Left renal cortex interstitium (tissue), 4 donors: Measurements from ENCODE around the gene TRIM66. TPM values are rescaled to one million over a fixed set of nuclear protein-coding genes. Genes with fewer than 3 reads are reported as not detected.

Experiments
- DNase-seq, 4 donors: peaks; one replicate each; pipeline ENCODE4 v3.0.0-alpha.2; 2013; ENCODE audit warnings: low read depth in 4 of 4, low spot score in 2 of 4, missing footprints in 1 of 4
- polyA plus RNA-seq, 4 donors: library from polyadenylated mRNA; unstranded; fragments of 120-200 nt; gene quantifications; one replicate each; pipeline ENCODE4 v1.2.1, GENCODE V29; 2013; ENCODE audit not compliant: insufficient read length in 4 of 4

TRIM66 gene
- polyA plus RNA-seq, 4 donors: 2.9 to 13.1 (median 8.6) TPM

DNA sequence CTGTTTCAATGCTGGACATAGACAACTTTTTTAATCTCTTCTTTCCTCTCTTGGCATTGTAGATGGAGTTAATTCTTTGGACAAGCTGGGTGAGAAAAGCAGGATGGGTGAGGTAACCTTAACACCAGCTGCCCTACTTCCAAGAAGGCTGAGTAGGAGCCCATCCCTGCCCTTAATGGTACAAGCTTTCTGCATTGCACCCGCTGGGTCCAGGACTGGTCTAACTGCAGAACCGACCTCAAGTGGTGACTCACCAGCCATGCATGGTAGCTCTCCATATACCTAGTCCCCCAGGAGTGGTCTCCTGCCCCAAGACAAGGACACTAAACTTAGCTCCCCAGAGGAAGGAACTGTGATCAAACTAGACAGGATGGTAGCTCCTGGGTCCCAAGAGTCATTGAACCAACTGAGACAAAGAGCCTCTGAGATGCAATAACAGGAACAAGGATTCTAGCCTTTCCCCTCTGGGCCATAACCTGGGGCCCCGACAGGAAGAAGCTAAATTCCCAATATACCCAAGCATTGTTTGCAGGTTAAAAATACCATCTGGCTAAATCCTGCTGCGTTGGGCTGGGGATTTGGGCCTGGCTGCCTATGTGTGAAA is 32.3 kb upstream of the TRIM66 start:
- DNase-seq: no peak

DNA sequence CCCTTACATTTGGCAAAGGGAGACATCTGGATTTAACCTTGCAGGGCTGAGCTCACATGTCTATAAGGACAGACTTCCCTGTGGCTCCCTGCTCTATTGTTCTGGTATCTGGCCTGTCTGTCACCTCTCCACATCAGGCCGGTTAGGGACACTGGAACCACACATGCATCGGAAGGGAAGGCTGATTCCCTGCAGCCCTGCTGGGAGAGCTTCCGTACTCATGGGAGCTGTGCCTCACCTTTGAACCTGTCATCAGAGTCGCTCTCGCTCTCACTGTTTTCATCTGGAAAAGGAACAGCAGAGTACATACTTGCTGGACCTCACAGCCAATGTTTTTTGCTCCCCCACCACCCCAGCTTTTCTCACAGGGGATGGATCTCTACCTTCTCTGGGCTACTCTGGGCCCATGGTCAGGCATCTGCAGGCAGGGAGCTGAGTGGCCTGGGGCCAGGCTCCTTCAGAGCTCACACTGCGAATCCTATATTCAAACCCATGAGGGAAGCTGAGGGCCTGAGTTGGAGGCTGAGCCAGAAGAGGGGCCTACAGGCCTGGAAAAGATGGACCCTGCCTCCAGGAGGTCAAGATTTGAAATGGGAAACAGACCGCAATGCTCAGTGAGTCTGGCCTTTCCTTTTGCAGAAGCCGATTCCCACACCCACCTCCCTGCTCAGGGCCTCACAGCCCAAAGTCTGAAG is 31.4 kb upstream of the TRIM66 start:
- no peak for DNase-seq

DNA sequence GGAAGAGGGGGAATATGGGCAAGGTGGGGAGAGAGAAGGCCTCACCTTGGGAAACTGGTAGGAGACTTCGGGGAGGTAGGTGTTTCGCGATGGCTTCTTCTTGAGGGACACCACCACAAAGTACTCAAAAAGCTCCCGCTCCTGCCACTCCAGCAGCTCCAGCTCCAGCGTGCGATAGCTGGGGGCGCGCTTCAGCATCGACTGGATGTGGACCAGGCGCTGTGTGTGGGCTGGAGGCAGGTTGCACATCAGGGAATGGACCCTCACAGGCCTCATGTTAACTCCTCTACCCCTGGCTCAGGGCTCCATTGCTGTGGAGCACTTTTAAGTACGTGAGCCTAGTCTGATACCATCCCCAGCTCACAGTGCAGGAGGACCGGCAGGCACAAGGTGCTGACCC is 30.0 kb upstream of the TRIM66 start:
- no peak for DNase-seq

DNA sequence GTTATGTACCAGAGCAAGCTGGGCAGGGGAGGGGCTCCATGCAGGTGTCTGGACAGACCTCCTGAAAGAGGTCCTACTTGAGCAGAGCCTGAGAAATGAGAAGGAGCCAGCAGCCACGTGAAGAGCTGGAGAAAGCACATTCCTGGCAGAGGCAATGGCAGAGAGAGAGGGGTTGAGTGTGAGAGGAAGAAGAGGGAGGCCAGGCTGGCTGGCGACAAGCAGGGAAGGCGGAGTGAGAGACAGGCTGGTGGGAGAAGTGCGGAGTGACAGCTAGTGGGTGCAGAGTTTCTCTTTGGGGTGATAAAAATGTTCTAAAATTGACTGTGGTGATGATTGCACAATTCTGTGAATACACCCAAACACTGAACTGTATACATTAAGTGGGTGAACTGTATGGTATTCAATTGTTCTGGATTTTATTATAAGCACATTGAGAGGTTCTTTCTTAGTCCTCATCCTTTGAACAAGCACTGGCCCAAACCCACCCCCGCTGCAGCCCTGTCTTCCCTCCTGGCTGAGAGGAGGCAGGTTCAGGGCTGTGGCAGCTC is 29.5 kb upstream of the TRIM66 start:
- DNase-seq: no peak

- no peak for DNase-seq
These were observed 27.3 kb upstream of the TRIM66 start for GRCh38 chr11:8709777-8710176.

- DNase-seq: peak in 2 of 4 donors; percentile 28 to 44
These were observed 26.7 kb upstream of the TRIM66 start for GRCh38 chr11:8709002-8709672.

DNA sequence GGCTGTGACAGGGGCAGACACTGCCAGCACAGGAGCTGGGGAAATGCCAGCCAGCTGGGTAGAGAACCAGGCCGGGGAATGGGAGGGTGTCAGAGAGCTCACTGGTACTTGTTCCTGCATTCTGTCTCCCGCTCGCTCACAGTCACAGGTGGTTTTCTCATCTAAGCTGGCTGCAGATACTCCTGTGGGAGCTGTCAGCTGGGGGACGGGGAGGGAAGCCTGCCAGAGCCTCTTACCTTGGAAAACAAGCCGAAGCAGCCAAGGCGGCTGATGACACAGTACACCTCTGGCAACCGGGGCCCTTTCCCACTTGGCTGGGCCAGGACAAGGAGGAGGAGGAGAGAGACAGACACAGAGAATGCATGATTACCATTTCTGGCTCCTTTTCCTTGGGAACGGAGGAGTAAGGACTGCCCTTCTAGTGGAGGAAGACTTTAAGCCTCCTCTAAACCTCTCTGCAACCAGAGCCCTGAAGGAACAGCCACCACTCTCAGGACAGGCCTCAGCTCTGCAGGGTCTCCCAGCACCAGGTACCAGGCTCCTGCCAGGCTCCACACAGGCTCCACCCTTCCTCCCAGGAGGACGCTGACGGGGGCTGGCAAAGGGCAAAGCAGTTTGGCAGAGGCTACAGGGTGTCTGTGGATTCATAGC is 25.2 kb upstream of the TRIM66 start:
- no peak for DNase-seq

DNA sequence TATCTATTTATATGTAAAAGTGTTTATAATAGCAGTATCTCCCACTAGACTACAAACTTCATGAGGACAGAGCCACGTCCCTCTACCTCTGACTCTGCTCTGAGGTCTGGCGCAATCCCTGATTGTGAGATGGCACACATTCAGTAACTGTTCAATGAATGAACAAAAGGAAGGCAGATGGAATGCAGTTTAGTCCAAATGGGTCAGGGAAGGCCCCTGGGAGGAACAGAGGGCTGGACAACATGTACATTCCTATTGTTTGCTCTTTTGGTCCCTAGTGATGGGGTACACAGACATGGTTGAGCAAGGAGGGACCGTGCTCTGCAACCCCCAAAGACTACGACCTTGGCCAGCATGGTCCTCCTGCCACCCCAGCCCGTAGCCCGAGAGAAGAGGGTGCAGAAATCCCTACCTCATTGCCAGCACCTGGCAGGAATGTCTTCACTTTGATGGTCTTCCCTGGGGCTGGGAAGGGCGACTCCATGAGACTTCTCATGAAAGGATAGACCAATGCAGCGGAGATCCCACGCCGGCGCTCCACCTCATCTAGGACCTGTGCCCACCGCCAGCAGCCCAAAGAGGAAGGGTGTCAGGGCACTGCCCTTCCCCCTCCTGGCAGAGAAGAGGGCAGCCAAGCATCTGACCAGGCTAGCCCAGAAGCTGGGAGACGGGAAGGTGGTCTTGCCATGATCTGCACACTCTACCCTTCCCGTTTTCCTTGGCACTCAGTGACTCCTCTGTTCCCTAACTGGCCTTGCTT is 24.4 kb upstream of the TRIM66 start:
- DNase-seq: no peak

DNA sequence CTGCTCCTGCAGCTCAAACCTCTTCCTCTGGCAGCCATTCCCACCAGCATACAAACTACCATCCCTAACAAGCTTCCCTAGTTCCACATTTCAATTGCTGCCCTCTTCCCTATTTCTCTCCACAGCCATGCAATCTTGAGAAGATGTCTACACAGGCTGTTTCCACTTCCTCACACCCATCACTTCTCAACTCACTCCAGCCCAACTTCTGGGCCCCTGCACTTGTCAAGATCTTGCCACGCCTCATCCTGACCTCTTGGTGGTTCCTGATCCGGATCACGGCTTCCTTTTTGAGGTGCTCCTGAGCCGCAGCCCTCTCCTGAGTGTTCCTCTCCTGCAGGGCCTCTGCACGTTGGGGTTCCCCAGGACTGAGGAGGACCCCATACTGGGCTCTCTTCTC is 22.7 kb upstream of the TRIM66 start:
- DNase-seq: no peak

- no peak for DNase-seq
These were observed 21.7 kb upstream of the TRIM66 start for GRCh38 chr11:8704136-8704535.

- no peak for DNase-seq
These were observed 20.1 kb upstream of the TRIM66 start for GRCh38 chr11:8702598-8702915.

DNA sequence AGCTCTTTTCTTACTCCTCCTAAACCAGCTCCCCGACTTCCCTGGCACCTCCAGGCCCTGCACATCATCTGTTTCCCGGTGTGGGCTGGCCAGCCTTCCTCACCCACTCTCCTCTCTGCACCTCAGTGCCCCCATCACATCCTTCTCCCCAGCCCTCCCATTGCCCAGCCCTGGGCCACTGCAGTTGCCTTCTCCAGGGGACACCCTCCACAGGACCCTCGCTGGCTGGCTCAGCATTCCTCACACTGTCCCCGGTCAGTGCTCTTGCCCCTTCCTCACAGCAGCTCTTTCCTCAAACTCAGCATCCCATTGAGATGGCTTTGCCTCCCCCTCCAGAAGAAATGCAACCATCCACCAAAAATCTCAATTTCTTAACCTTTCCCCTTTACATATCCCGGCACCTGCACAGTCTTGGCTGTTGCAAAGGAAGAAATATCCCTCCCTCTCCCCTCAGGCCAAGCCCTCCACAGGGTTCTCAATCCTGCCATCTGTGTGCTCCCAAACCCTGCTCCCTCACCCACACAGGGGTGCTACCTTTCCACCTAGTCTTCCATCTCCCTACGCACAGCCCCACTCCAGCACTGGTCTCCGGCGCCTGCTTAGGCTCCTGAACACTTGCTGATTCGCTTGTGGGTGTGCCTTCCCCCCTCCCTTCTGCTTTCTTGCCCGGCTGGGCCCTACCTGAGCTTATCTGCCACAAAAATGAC is 19.6 kb upstream of the TRIM66 start:
- DNase-seq: no peak

DNA sequence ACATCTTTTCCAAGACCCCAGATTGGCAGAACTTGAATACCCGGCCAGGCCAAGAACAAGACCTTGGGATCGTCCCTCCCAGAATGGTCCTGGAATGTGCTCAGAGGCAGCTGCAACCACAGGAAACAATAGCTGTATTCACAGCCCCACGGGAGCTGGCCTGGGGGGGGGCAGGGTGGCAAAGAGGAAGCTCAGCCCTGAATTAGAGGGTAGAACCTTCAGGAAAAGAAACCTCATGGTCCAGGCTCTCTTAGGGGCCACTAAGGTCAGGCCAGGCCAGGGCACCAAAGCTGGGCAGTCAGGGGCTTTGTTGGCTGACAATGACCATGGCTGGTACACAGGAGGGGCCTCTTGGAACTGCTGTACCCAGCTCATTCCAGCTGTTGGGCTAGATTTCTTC is 17.4 kb upstream of the TRIM66 start:
- DNase-seq: no peak

- no peak for DNase-seq
These were observed 16.5 kb upstream of the TRIM66 start for GRCh38 chr11:8698917-8699441.

GRCh38 chr11:8698379-8698851 is 15.9 kb upstream of the TRIM66 start:
- no peak for DNase-seq

DNA sequence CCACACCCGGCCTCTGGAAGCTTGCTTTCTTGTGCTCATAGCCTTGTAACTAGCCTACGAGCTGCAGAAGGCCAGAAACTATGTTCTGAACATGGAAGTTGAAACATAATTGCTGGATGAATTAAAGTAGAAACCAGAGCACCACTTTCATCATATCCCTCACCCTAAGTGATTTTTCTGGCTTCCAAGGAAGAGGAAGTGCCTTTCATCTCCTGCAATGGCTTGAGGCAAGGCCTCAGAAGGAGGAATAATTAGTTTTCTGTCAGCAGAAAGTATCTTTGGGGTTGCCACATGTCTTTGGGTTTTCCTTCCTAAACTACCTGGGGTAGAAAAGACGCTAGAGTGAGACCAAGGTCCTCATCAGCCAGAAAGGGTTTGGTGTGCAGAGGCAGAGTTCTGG is 14.6 kb upstream of the TRIM66 start:
- DNase-seq: no peak

GRCh38 chr11:8694137-8694536 is 11.7 kb upstream of the TRIM66 start:
- DNase-seq: no peak

DNA sequence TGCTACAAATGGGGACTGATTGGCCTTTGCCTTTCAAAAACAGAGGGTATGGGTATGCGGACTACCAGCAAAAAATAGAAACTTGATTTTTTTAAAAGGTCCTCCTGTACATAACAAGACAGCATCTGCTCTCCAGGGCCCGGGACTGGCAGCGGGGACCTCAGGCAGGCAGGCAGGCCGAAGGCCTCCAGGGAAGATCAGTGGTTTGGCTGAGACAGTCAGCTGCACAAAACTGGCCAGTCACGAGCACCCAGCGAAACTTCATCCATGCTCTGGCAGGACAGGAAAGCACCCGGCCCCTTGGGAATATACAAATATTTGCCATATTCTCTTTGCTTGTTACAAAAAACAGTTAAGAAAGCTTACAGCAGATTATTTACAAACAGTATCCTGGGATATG is 11.1 kb upstream of the TRIM66 start:
- DNase-seq: no peak

DNA sequence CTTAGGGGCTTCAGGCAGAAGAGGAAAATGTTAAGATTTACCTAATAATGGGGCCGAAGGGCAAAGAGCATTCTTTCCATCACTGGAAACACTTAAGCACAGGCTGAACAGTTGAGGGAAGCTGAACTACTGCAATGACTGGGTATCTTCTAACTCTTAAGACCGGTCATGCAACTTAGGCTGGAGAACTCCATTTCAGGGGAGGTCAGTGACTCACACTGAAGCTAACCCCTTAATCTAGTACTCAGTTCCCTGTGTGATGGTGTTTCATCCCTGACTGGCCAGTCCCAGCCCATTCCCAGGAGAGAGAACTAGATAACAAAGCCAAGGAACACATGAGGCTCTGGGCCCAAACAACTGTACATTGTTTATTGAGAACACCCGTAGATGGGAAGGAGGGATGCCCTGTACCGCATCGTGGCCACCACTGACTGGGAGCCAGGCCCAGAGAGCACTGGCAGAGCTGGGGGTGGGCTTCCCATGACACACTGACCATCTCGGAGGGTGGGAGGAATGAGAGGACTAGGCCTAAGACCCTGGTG is 10.6 kb upstream of the TRIM66 start:
- no peak for DNase-seq
